Bone marrow (tissue), 2 donors: ENCODE measurements around the gene SPSB3.
"Not testable (repeated sequence)": the region's sequence is repeated elsewhere in the genome, so short reads cannot be mapped to it uniquely, and the experiment has no call there.

Source experiments
- DNase-seq, 2 donors: peaks; one replicate each; lab custom pipeline; 2025; lab: John Stamatoyannopoulos, UW

SPSB3 gene

DNA sequence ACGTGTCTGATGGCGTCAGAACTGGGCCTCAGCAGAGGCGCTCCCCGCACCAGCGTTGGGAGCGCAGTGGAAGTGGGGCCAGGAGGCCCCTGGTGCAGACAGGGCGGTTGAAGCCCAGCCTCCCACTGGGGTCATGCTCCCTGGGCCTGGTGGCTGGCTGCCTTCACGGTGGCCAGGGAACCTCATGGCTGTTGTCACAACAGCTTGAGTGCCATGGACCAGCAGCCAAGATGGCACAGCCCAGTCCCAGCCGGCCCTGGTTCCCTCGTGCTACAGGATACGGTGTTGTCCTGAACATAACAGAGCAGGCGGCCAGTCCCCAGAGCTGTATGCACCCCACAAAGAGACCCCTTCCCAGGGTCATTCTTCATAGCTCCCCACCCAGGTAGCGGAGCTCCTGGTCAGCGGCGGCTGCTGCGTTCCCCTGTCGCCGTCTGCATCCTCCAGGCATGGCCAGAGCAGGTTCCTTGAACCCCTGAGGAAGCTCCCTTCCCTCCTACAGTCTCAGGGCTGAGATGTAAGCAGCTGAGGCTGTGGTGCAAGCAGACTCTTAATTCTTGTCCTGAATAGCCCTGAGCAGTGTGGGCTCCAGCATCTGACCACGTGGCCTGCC, 40.7 kb downstream of the SPSB3 start:
- no peak for DNase-seq

DNA sequence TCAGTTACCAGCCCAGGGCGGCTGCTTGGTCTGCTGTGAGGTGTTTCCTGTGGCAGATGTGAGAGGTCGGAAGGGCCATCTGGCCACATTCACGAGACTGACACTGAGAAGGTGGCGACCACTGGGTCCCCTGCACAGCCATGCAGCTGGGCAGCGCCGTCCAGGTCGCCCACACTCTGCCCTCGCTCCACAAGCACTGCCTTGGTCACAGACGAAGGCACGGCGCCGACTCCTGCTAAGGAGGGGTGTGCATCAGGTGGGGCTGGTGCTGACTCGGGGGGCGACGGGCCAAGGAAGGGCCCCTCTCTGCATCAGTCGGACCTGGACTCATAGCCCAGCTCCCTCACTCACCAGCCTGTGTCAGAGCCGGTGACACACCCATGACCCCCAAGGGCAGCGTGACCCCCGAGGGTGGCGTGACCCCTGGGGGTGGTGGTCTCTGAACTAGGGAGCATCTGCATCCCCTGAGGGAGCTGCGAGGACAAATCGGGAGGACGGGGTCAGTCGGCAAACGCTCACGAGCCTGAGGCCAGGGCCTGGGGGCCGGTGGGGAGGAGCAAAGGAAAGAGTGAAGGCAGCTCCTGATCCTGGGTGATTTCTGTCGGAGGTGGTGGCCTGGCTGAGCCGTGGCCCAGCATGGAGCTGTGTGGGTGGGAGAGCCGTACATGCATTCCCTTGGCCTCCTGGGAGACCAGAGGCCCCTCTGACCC, 41.4 kb downstream of the SPSB3 start:
- no peak for DNase-seq

DNA sequence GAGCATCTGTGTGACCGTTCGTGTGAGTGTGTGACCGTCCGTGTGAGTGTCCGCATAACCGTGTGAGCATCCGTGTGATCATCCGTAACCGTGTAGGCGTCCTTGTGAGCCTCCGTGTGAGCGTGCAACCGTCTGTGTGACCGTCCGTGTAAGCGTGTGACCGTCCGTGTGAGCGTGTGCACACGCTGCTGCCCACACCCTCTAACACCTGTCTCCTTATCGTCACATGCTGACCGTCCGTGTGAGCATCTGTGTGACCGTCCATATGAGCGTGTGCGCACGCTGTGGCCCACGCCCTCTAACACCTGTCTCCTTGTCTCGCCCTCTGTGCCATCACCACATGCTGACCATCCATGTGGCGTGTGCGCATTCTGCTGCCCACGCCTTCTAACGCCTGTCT, 42.1 kb downstream of the SPSB3 start:
- DNase-seq = no peak

DNA sequence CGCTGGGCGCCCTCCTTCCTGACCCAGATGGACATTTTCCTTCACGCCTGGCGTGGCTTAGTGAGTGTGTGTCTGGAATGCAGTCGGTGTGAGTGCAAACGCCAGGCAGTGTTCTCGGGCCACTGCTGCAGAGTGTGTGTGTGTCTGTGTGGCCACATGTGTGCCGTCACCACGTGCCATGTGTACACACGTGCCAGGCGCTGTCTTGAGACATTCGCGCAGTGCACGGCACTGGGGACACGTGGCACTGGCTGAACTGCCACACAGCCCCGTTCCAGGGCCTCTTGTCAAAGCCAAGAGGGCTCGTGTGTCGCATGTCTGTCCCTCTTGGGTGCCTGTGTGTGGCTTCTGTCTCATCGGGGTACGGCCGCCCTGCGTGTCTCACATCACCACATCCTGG, 47.6 kb downstream of the SPSB3 start:
- no peak for DNase-seq

DNA sequence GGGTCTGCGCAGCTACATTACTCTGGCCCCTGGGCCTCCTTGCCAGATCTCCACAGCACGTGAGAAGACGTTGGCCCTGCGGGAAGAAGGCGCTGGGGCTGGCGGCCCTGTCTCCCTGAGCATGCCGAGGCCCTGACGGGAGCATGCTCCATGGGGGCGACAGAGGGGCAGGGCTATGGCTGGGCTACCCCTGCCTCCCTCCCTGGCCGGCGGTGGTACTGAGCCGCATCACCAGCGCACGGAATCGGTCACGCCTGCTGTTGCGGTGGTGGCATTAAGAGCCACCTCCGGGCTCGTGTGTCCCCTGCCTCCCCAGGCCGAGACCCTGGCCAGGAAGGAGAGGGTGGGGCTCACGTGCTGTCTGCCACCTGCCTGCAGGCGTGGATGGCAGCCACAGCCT, 48.2 kb downstream of the SPSB3 start:
- no peak for DNase-seq

DNA sequence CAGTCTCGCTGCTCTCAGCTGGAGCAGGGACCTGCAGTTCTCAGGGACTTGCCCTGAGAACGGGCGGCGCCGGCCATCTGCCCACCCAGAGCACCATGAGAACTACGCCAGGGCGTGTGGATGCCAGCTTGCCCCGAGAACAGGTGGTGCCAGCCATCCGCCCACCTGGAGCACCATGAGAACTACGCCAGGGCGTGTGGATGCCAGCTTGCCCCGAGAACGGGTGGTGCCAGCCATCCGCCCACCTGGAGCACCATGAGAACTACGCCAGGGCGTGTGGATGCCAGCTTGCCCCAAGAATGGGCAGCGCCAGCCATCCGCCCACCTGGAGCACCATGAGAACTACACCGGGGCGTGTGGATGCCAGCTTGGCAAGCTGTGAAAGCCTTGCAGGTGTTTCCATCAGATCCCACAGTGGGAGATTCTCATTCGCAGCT, 49.8 kb downstream of the SPSB3 start:
- not testable (repeated sequence) for DNase-seq

DNA sequence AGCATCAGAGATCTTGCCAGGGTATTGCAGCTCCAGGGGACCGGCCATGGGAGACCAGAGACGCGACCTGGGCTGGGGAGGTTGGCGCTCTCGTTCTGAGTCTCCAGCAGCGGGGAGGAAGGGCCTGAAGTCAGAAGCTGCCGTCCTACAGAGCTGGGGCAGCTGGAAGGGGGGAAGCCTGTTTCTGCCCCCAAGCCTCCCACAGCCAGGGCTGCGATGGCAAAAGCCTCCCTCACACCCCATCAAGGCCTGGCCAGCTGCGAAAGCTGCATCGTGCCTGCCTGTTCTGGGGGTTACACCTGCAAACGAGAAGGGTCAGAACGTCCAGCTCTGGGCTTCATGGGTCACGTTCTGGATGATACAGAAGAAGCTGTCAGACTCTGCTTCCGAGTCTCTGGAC, 50.3 kb downstream of the SPSB3 start:
- no peak for DNase-seq

DNA sequence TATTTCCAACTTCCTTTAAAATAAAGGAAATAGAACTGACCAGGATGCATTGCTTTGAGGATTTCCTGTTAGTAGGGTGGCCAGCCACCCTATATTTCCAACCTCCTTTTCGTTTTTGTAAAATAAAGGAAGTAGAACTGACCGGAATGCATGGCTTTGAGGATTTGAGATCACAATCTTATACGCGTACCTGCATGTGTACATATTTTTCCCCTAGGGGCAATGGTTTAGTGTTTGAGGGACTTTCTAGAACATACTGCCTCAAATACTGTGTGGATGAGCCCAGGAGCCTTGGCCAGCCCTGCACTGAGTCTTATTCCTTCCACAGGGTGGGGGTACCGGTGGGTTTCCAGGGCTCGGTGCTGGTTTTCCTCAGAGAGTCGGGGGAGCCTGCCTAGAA, 50.8 kb downstream of the SPSB3 start:
- DNase-seq = no peak

DNA sequence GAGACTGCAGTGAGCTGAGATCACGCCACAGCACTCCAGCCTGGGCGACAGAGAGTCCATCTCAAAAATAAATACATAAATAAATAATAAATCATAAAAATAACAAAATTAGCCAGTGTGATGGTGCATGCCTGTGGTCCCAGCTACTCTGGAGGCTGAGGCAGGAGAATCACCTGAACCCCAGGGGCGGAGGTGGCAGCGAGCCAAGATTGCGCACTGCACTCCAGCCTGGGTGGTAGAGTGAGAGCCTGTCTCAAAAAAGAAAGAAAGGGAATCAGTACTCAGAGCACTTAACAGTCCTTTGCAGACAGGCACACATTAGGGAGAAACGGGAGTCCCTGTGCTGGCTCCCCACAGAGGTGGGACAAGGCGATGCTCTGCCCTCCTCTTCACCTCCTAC, 51.3 kb downstream of the SPSB3 start:
- no peak for DNase-seq

DNA sequence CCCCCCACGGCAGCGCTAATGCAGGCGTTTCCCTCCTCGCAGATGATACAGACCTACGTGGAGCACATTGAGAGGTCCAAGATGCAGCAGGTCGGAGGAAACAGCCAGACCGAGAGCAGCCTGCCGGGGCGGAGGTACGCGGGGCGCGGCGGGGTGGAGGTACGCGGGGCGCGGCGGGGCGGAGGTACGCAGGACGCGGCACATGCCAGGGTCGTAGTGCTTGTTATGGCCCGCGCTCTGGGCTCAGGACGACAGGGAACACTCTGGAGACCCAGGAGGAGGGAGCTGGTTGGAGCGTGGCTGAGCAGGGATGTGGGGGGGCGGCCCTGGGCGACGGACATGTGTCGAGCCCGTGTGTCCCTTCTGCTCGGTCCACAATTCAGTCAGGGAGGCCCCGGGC, 52.9 kb downstream of the SPSB3 start:
- no peak for DNase-seq

DNA sequence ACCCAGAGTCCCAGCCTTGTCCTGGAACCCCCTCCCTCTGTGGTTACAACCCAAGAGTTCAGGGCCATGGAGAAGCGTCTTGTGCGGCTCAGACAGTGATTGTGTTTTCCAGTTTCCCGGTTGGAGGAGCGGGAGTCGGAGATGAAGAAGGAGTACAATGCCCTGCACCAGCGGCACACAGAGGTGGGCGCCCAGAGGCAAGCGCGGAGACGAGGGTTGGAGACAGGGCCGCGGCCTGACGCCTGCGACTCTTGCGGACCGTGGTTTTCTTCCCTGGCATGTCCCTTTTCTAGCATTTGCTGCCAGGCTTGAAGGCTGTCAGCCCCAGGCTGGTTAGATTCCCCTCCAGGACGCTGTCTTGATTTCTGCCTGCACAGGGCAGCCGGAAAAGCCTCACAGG, 53.3 kb downstream of the SPSB3 start:
- no peak for DNase-seq

DNA sequence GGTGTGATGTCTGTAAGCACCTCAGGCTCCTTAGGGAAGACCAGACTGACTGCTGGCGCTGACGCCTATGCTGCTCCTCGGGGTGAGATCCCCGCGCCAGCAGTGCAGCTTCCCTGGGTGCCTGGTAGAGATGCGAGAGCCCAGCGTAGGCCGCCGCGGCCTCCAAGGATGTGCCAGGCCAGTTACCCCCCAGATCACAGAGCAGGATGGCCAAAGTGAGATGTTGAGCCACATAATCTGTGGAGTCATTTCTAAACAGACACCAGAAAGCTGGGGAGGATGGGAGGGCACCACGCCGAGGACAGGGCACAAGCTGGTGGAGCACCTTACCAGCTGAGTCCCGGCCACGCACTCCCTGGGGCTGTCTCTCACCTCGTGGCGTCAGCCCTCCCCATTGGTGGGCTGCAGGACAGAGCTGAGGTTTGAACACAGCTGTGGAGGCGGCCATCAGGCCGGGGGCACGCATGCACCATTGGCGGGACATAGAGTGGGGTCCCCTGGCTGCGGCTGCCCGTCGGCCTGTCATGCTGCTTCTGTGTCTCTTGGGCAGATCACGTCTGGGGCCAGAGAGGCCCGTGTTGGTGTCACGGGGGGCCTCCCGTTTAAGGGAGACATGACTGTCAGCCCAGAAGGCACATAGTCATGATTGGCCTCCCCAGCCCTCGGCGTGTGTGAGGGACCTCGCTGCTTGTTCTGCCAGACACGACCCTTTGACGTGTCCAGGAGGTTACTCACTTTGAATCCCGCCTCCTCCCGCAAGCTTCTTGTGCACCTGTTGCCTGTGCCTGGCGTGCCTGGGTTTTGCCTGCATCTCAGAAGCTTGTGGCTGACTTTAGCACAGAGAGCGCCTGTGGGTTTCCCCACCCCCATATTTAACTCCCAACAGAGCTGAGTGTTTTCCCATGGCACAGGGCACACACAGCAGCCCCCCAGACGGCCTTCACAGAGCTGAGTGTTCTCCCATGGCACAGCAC, 54.4 kb downstream of the SPSB3 start:
- DNase-seq = no peak
